Measurements from ENCODE around the gene SLC44A1. TPM values are rescaled to one million over a fixed set of nuclear protein-coding genes. Genes with fewer than 3 reads are reported as not detected.

Gene SLC44A1
- total and polyA plus RNA-seq, 2 experiments from 2014 or later = 30.4 to 52.6 TPM

DNA sequence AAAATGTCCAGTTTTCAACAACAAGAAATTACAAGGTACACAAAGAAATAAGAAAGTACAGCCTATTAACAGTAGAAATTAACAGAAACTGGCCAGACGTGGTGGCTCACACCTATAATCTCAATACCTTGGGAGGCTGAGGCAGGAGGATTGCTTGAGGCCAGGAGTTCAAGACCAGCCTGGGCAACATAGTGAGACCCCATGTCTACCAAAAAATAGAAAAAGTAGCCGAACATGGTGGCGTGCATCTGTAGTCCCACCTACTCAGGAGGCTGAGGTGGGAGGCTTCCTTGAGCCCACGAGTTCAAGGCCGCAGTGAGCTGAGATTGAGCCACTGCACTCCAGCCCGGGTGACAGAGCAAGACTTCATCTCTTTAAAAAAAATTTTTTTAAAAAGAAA is 161.9 kb downstream of the SLC44A1 start:
- no peak for DNase-seq
- Histone ChIP-seq H3F3A (ENCODE audit: insufficient read depth) (no peaks in the 10 kb centered on the region), H3K36me3 (ENCODE audit: low read depth) (no peaks in the 10 kb centered on the region), H3K9me3 (ENCODE audit: low read depth) (no peaks in the 10 kb centered on the region), H3K4me2 (ENCODE audit: unreplicated experiment) (no peak overlapping the region), H4K20me1 (ENCODE audit: insufficient read depth) (no peaks in the 10 kb centered on the region), H3K27me3 (replicated peaks; ENCODE audit: insufficient read depth) (no peaks in the 10 kb centered on the region), H3K27ac (no peak overlapping the region), H2AFZ (no peak overlapping the region), H3K79me2 (ENCODE audit: insufficient read depth) (no peaks in the 10 kb centered on the region), H3K9ac (no peak overlapping the region), H3K4me1 (ENCODE audit: insufficient read depth) (no peaks in the 10 kb centered on the region), H3K9me2 (ENCODE audit: insufficient read depth) (no peaks in the 10 kb centered on the region), H3K4me3 (no peak overlapping the region)
- 82 to 84% methylated on average over 6 of the region's 6 CpGs for WGBS, 2 experiments (ENCODE audit: low coverage in 1 of 2, low lambda C conversion rate in 2 of 2, missing lambda C conversion rate in 2 of 2)
- TF ChIP-seq EZH2 (IDR thresholded peaks at IDR 0.05; ENCODE audit: insufficient read depth, poor library complexity, severe bottlenecking) = no peak
- TF ChIP-seq EZH2phosphoT487 (IDR thresholded peaks at IDR 0.05; ENCODE audit: insufficient read depth, low read depth) = no peak
- in situ Hi-C loops (cut with MboI) = no loop called here

DNA sequence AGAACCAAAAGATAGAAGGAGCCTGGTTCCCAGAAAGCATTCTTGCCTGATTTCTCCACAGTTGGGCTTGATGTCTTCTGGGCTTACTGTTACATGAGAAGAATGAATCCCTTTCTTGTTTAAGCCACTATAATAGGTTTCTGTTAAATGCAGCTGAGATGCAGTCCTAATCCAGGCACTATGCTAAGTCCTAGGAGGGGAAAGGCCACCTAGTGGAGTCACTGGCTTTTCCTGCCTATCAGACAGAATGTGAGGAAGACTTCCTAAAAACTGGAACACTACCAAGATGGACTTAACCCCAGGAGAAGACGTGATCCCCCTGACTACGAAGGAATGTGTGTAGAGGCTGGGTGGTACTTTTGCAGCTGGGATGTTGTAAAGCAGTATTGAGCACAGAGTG is 169.1 kb downstream of the SLC44A1 start:
- H3K27ac ChIP-seq = no peak overlapping the region
- in situ Hi-C loops (cut with MboI) = loop anchor here (10.0 kb wide), 1 partner anchor 549 kb away; no protein-coding TSS in a partner anchor
- 12 to 40% methylated on average over 2 of the region's 2 CpGs for WGBS, 2 experiments (ENCODE audit: low coverage in 1 of 2, low lambda C conversion rate in 2 of 2, missing lambda C conversion rate in 2 of 2)

DNA sequence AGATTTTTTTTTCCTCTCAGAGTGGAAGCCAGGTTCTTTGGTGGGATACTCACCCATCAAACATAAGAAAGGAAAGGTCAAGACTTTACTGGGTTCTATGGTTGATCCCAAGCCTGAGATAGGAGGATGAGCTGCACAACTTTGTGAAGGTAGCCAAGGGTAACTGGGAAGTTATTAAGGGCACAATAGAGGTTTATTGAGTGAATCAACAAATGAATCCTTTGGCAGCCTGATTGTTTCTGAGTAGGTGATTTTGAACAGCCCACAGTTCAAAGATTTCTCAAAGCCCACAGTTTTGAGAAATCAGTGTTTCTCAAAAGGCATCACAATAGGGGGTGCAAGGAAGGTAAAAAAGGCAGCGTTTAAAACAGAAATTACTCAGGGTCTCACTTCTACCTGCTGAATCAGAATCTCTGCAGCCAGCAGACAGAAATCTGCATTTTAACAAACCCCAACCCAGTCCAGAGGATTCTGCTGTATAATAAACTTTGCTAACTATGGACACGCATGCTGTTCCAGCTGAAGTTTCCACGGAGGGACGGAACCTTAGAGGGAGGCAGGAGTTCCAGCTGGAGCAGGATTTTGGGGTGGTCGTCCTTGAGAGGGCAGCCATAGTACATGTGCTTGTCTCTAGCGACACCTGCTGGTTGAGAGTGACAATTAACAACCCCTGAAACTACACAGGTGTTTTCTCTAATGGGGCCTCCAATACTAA is 170.7 kb downstream of the SLC44A1 start:
- H2AFZ ChIP-seq = no peak overlapping the region
- no peaks in the 10 kb centered on the region for H3K27me3 ChIP-seq (replicated peaks; ENCODE audit: insufficient read depth)
- in situ Hi-C loops (cut with MboI) = loop anchor here (5.0 to 10.0 kb wide), 2 partner anchors 253 to 550 kb away; no protein-coding TSS in a partner anchor
- no peaks in the 10 kb centered on the region for H3K36me3 ChIP-seq (ENCODE audit: low read depth)
- H3K9me3 ChIP-seq (ENCODE audit: low read depth) = no peaks in the 10 kb centered on the region
- H3K4me3 ChIP-seq = no peak overlapping the region
- no peak overlapping the region for H3K27ac ChIP-seq
- H3K9ac ChIP-seq = no peak overlapping the region
- H3K9me2 ChIP-seq (ENCODE audit: insufficient read depth) = no peaks in the 10 kb centered on the region
- DNase-seq = peak; percentile 60
- 1 to 3% methylated on average over 6 of the region's 6 CpGs for WGBS, 2 experiments (ENCODE audit: low coverage in 1 of 2, low lambda C conversion rate in 2 of 2, missing lambda C conversion rate in 2 of 2)
- H3K4me2 ChIP-seq (ENCODE audit: unreplicated experiment) = peak overlapping the region; percentile 24
- H3F3A ChIP-seq (ENCODE audit: insufficient read depth) = no peaks in the 10 kb centered on the region
- TF ChIP-seq EZH2phosphoT487 (IDR thresholded peaks at IDR 0.05; ENCODE audit: insufficient read depth, low read depth) (no peak), EZH2 (IDR thresholded peaks at IDR 0.05; ENCODE audit: insufficient read depth, poor library complexity, severe bottlenecking) (no peak)
- H3K79me2 ChIP-seq (ENCODE audit: insufficient read depth) = no peaks in the 10 kb centered on the region
- H3K4me1 ChIP-seq (ENCODE audit: insufficient read depth) = peaks cover 7% of the 10 kb centered on the region; the same call in 1 of the 2 replicates
- no peaks in the 10 kb centered on the region for H4K20me1 ChIP-seq (ENCODE audit: insufficient read depth)

More for the DNA sequence above, 169.1 kb downstream of the SLC44A1 start:
- no peaks in the 10 kb centered on the region for H3K9me3 ChIP-seq (ENCODE audit: low read depth)
- H4K20me1 ChIP-seq (ENCODE audit: insufficient read depth) = no peaks in the 10 kb centered on the region
- DNase-seq = peak; percentile 49
- no peaks in the 10 kb centered on the region for H3F3A ChIP-seq (ENCODE audit: insufficient read depth)
- H3K4me3 ChIP-seq = no peak overlapping the region
- no peaks in the 10 kb centered on the region for H3K9me2 ChIP-seq (ENCODE audit: insufficient read depth)
- no peak overlapping the region for H3K4me2 ChIP-seq (ENCODE audit: unreplicated experiment)
- H3K9ac ChIP-seq = no peak overlapping the region
- TF ChIP-seq EZH2phosphoT487 (IDR thresholded peaks at IDR 0.05; ENCODE audit: insufficient read depth, low read depth) (no peak), EZH2 (IDR thresholded peaks at IDR 0.05; ENCODE audit: insufficient read depth, poor library complexity, severe bottlenecking) (no peak)
- no peaks in the 10 kb centered on the region for H3K36me3 ChIP-seq (ENCODE audit: low read depth)
- H3K27me3 ChIP-seq (replicated peaks; ENCODE audit: insufficient read depth) = no peaks in the 10 kb centered on the region
- peak overlapping the region; percentile 22; the same call in 1 of the 2 replicates for H2AFZ ChIP-seq
- H3K4me1 ChIP-seq (ENCODE audit: insufficient read depth) = peaks cover 7% of the 10 kb centered on the region; the same call in 1 of the 2 replicates
- H3K79me2 ChIP-seq (ENCODE audit: insufficient read depth) = no peaks in the 10 kb centered on the region

DNA sequence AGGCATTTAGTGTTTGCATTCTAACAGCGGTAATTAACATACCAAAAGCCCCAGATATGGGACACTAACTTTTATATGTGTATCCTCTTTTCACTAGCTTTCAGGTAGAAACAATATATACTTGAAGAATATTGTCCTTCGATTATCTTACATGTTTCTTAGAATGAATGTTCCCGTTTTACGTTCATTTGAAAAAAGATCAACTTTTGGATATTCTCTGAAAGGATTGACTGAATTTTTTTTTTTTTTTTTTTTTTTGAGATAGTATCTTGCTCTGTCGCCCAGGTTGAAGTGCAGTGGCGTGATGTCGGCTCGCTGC is 171.2 kb downstream of the SLC44A1 start:
- H3K9me2 ChIP-seq (ENCODE audit: insufficient read depth) = no peaks in the 10 kb centered on the region
- DNase-seq = no peak
- peaks cover 7% of the 10 kb centered on the region; the same call in 1 of the 2 replicates for H3K4me1 ChIP-seq (ENCODE audit: insufficient read depth)
- TF ChIP-seq EZH2 (IDR thresholded peaks at IDR 0.05; ENCODE audit: insufficient read depth, poor library complexity, severe bottlenecking) = no peak
- TF ChIP-seq EZH2phosphoT487 (IDR thresholded peaks at IDR 0.05; ENCODE audit: insufficient read depth, low read depth) = no peak
- no peaks in the 10 kb centered on the region for H3K36me3 ChIP-seq (ENCODE audit: low read depth)
- H3K9ac ChIP-seq = no peak overlapping the region
- in situ Hi-C loops (cut with MboI) = loop anchor here (5.0 to 10.0 kb wide), 2 partner anchors 253 to 551 kb away; no protein-coding TSS in a partner anchor
- no peak overlapping the region for H3K4me3 ChIP-seq
- H4K20me1 ChIP-seq (ENCODE audit: insufficient read depth) = no peaks in the 10 kb centered on the region
- H3K79me2 ChIP-seq (ENCODE audit: insufficient read depth) = no peaks in the 10 kb centered on the region
- no peak overlapping the region for H2AFZ ChIP-seq
- 82% methylated on average over 8 of the region's 8 CpGs for WGBS, 2 experiments (ENCODE audit: low coverage in 1 of 2, low lambda C conversion rate in 2 of 2, missing lambda C conversion rate in 2 of 2)
- no peaks in the 10 kb centered on the region for H3K27me3 ChIP-seq (replicated peaks; ENCODE audit: insufficient read depth)
- H3K27ac ChIP-seq = no peak overlapping the region
- H3F3A ChIP-seq (ENCODE audit: insufficient read depth) = no peaks in the 10 kb centered on the region
- H3K9me3 ChIP-seq (ENCODE audit: low read depth) = no peaks in the 10 kb centered on the region
- no peak overlapping the region for H3K4me2 ChIP-seq (ENCODE audit: unreplicated experiment)

All from GM23248 (cell line).